ENCODE measurements around the gene PDE4A. TPM values are rescaled to one million over a fixed set of nuclear protein-coding genes. Genes with fewer than 3 reads are reported as not detected.

The PDE4A gene
- total RNA-seq, 2 experiments from 2014 or later: 15.7 to 17.5 TPM

DNA sequence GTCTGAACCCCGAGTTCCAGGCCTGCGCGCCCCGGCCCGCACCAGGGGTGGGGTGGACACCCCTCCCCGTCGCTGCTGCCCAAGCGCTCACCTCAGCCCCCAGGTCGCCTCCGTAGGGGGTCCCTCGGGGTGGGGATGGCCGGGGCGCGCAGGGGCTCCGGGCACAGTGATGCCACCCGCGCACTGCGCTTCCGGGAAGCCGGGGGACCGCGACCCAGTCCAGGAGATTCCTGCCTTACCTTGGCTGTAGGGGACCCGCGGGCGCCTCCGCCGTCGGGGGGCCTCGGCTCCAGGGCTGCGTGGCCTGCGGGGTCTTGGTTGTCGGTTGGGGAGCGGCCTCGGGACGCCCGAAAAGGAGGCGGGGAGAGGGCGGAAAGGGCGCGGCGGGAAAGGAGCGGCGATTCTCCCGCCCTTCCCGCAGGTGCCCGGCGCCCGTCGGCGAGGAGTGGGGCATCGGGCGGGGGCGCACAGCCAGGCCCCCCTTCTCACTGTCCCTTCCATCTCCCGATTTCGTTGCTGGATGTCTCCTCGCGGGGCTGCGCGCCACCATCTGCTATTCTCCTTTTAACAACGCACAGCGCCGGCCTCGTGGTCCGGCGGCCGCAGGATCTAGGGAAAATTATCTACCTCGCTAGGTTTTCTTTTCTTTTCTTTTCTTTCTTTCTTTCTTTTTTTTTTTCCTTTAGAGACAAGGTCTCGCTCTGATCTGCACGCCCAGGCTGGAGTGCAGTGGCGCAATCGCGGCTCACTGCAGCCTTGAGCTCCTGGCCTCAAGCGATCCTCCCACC, 82.9 kb downstream of the PDE4A start, which contains the start of gene KEAP1:
TSS of gene KEAP1 (minus strand) at position 355 of the 788 bp plus-strand sequence. CDS start 3,323 bp downstream, outside the sequence.
- Mint-ChIP-seq H3K27me3 (no peaks in the 10 kb centered on the region), H3K4me1 (ENCODE audit: low read depth) (peaks cover 35% of the 10 kb centered on the region), H3K36me3 (peaks cover 21% of the 10 kb centered on the region), H3K9me3 (no peaks in the 10 kb centered on the region), H3K4me3 (peak within 1 kb of the TSS; percentile 90), H3K27ac (peak within 1 kb of the TSS; percentile 91)
- CTCF ChIA-PET: interaction anchor here (1.1 to 1.2 kb wide), 3 partner anchors 38 to 196 kb away, joined by 3 to 5 read pairs (median 3); no protein-coding TSS in a partner anchor
- intact Hi-C loops (cut with micrococcal nuclease): loop anchor here (2.0 kb wide), 2 partner anchors 100 to 150 kb away; partner anchors contain the start of gene CDC37
- POLR2A ChIA-PET: interaction anchor here (0.9 to 1.0 kb wide), 3 partner anchors 51 to 99 kb away, joined by 3 read pairs; partner anchors contain the start of genes CDC37 and CDKN2D
- DNase-seq: peak; percentile 40

DNA sequence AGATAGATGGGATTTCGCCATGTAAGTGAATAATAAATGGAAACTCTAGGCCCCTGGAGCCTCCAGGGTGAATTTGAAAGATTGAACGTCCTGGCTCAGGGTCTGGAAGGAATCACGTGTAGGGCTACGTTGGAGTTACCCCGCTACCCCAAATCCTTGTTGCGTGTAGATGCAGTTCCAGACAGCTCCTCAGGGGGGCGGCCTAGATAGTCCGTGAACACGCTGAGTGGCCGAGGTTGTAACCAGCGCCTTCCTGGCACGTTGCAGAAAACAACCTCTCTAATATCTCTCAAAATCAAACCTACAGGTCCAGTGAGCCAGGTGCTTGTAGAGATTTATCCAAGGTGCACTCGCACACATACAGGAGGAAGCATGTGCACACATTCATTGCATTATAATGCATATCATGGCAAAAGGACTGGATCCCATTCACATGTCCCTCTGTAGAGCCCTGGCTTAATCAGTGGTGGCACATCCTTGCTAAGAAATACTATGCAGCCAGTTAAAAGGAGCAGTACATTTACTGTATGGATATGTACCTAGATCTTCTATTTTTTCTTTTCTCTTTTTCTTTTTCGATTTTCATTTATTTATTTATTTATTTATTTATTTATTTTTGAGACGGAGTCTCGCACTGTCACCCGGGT, 85.4 kb downstream of the PDE4A start:
- CTCF ChIA-PET: interaction anchor here (0.7 to 2.1 kb wide), 13 partner anchors 9 to 140 kb away, joined by 3 to 10 read pairs (median 6); partner anchors contain the start of genes CDC37 and S1PR5
- Mint-ChIP-seq H3K27me3 (no peaks in the 10 kb centered on the region), H3K36me3 (peaks cover 5% of the 10 kb centered on the region), H3K27ac (peak overlapping the region; percentile 7), H3K4me1 (ENCODE audit: low read depth) (peaks cover 24% of the 10 kb centered on the region), H3K9me3 (no peaks in the 10 kb centered on the region), H3K4me3 (no peak overlapping the region)
- POLR2A ChIA-PET: interaction anchor here (0.6 kb wide), 1 partner anchor 21 kb away, joined by 3 read pairs; no protein-coding TSS in a partner anchor
- DNase-seq: peak; percentile 90
- intact Hi-C loops (cut with micrococcal nuclease): loop anchor here (1.0 to 5.0 kb wide), 3 partner anchors 37 to 192 kb away; partner anchors contain the start of gene ATG4D

DNA sequence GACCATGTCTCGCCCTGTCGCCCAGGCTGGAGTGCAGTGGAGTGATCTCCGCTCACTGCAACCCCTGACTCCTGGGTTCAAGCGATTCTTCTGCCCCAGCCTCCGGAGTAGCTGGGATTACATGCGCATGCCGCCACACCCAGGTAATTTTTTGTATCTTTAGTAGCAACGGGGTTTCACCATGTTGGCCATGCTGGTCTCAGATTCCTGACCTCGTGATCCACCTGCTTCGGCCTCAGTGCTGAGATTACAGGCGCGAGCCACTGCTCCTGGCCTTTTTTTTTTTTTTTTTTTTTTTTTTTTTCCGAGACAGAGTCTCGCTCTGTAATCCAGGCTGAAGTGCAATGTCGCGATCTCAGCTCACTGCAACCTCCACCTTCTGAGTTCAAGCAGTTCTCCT, 87.7 kb downstream of the PDE4A start:
- peaks cover 4% of the 10 kb centered on the region for H3K27me3 Mint-ChIP-seq
- H3K36me3 Mint-ChIP-seq: peaks cover 1% of the 10 kb centered on the region
- intact Hi-C loops (cut with micrococcal nuclease): loop anchor here (5.0 kb wide), 2 partner anchors 34 to 189 kb away; partner anchors contain the start of gene ATG4D

DNA sequence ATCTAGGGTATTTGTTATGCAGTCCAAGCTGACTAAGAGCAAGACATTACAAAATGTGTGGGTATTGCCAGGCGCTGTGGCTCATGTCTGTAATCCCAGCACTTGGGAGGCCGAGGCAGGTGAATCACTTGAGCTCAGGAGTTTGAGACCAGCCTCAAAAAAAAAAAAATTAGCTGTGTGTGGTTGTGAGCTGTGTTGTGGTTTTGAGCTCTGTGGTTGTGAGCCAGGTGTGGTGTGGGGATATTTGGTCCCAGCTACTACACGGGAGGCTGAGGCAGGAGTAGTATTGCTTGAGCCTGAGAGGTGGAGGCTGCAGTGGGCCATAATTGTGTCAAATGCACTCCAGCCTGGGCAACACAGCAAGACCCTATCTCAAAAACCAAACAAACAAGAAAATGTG, 88.4 kb downstream of the PDE4A start:
- Mint-ChIP-seq H3K9me3 (no peaks in the 10 kb centered on the region), H3K27me3 (peaks cover 10% of the 10 kb centered on the region), H3K27ac (peak overlapping the region; percentile 14), H3K36me3 (no peaks in the 10 kb centered on the region), H3K4me1 (ENCODE audit: low read depth) (peaks cover 14% of the 10 kb centered on the region), H3K4me3 (peak overlapping the region; percentile 13)
- CTCF ChIA-PET: interaction anchor here (0.6 to 3.0 kb wide), 12 partner anchors 8 to 191 kb away, joined by 3 to 21 read pairs (median 4); partner anchors contain the start of gene S1PR5
- POLR2A ChIA-PET: interaction anchor here (1.5 to 1.9 kb wide), 2 partner anchors 35 to 83 kb away, joined by 3 to 4 read pairs; partner anchors contain the start of gene ATG4D
- intact Hi-C loops (cut with micrococcal nuclease): loop anchor here (5.0 kb wide), 2 partner anchors 34 to 189 kb away; partner anchors contain the start of gene ATG4D
- peak; percentile 73 for DNase-seq

More for the DNA sequence above, 87.7 kb downstream of the PDE4A start:
- Mint-ChIP-seq H3K9me3 (no peaks in the 10 kb centered on the region), H3K27ac (no peak overlapping the region), H3K4me1 (ENCODE audit: low read depth) (peaks cover 17% of the 10 kb centered on the region), H3K4me3 (no peak overlapping the region)
- POLR2A ChIA-PET: interaction anchor here (1.5 to 1.9 kb wide), 2 partner anchors 35 to 82 kb away, joined by 3 to 4 read pairs; partner anchors contain the start of gene ATG4D
- DNase-seq: no peak
- CTCF ChIA-PET: interaction anchor here (0.9 to 3.0 kb wide), 11 partner anchors 9 to 191 kb away, joined by 3 to 21 read pairs (median 4); partner anchors contain the start of gene S1PR5

DNA sequence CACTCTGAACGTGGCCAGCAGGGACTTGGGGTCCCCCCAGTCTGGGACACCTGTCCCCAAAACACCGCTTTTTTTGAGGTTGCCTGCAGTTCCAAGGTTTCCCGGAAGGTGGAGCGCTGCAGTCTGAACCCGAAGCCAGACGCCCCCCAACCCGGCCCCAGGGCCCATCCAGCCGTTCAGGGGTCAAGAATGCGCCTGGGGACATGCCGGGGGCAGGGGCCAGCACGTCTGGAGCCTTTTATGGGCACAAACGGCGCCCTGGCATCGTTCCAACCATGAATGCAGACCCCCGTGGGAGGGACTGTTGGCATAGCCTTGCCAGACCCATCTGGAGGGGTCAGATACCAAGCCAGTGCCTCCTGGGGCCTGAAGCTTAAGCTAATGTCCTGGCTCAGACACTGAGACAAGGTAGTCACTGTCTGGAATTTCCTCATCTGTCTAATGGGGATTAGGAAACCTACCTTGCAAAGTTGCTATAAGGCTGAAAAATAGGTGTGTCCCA, 90.0 kb downstream of the PDE4A start:
- Mint-ChIP-seq H3K36me3 (no peaks in the 10 kb centered on the region), H3K4me3 (no peak overlapping the region), H3K27me3 (peaks cover 23% of the 10 kb centered on the region), H3K9me3 (no peaks in the 10 kb centered on the region), H3K27ac (no peak overlapping the region), H3K4me1 (ENCODE audit: low read depth) (peaks cover 15% of the 10 kb centered on the region)
- intact Hi-C loops (cut with micrococcal nuclease): no loop called here
- CTCF ChIA-PET: interaction anchor here (1.0 to 3.4 kb wide), 7 partner anchors 11 to 230 kb away, joined by 3 to 21 read pairs (median 4); no protein-coding TSS in a partner anchor
- DNase-seq: peak; percentile 72
- POLR2A ChIA-PET: no interaction called here

DNA sequence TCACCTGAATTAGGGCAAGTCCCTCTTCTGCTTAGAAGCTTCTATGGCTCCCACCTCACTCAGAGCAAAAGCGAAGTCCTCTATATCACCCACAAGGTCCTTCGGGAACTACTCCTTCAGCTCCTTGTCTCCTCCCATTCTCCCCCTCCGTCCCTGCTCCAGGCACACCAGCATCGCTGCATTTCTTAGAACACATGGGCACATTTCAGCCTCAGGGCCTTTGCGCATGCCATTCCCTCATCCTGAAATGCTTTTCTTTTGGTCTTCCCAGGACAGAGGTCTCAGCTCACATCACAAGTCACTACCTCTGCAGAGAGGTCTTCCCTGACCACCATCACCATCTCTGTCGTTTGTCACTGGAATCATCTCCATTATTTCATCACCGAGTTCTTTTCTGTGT, 92.9 kb downstream of the PDE4A start:
- Mint-ChIP-seq H3K9me3 (no peaks in the 10 kb centered on the region), H3K27me3 (peaks cover 38% of the 10 kb centered on the region), H3K4me3 (no peak overlapping the region), H3K4me1 (ENCODE audit: low read depth) (peaks cover 19% of the 10 kb centered on the region), H3K27ac (no peak overlapping the region), H3K36me3 (no peaks in the 10 kb centered on the region)
- CTCF ChIA-PET: interaction anchor here (0.6 to 2.7 kb wide), 3 partner anchors 12 to 187 kb away, joined by 3 to 13 read pairs (median 3); no protein-coding TSS in a partner anchor
- intact Hi-C loops (cut with micrococcal nuclease): no loop called here
- no peak for DNase-seq
- POLR2A ChIA-PET: no interaction called here

DNA sequence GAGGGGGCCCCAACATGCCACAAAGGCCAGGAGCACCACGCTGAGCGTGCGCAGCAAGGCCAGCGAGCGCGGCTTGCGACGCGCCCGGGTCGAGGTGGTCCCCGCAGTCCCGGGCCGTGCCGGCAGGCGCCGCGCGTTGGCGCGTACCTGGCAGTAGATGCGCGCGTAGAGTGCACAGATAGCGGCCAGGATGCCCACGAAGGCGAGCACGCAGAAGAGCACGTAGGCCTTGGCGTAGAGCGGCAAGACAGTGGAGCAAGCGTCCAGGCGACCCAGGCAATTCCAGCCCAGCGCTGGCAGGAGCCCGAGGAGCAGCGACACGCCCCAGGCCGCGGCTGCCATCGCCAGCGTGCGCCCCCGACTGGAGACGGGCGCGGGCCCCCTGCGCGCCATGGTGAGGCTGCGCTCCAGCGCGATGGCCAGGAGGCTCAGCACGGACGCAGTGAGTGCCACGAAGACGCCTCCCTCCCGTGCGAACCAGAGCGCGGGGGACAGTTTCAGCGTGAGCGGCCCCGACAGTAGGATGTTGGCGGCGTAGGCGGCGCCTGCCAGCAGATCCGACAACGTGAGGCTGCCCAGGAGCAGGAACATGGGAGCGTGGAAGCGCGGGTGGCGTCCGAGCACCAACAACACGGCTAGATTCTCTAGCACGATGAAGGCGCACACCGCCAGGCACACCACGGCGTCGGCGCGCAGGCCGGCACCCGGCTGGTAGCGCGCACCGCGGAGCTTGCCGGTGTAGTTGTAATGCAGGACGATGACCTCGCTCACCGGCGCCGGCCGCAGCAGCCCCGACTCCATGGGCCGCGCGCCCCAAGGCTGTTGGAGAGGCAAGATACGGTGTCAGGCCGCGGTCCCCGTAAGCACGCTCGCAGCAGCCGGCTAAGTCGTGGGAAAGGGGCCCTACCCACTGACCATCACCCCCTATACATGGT, 94.1 kb downstream of the PDE4A start:
- no peaks in the 10 kb centered on the region for H3K36me3 Mint-ChIP-seq
- H3K27ac Mint-ChIP-seq: no peak overlapping the region
- peaks cover 25% of the 10 kb centered on the region for H3K4me1 Mint-ChIP-seq (ENCODE audit: low read depth)
- DNase-seq: peak; percentile 43
- ChIA-PET CTCF (interaction anchor here (2.7 kb wide), 1 partner anchor 185 kb away, joined by 13 read pairs; no protein-coding TSS in a partner anchor), POLR2A (no interaction called here)
- no peaks in the 10 kb centered on the region for H3K9me3 Mint-ChIP-seq
- no peak overlapping the region for H3K4me3 Mint-ChIP-seq
- intact Hi-C loops (cut with micrococcal nuclease): no loop called here
- peaks cover 51% of the 10 kb centered on the region for H3K27me3 Mint-ChIP-seq

DNA sequence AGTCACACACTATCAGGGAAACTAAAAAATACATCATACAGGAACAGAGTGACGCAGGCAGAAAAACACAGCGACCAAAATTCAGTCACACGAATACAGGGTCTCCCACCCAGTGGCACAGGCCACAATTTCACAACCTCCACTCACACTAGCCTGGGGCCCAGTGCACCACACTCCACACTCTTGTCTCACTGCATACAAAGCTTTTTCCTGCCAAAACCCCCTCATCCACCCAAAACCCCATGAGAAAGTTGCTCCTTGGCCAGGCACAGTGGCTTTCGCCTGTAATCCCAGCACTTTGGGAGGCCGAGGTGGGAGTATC, 95.7 kb downstream of the PDE4A start:
- DNase-seq: no peak
- H3K27me3 Mint-ChIP-seq: peaks cover 55% of the 10 kb centered on the region
- no peak overlapping the region for H3K27ac Mint-ChIP-seq
- ChIA-PET CTCF (interaction anchor here (0.7 to 2.6 kb wide), 4 partner anchors 8 to 100 kb away, joined by 3 to 8 read pairs (median 4); no protein-coding TSS in a partner anchor), POLR2A (interaction anchor here (0.7 kb wide), 1 partner anchor 218 kb away, joined by 3 read pairs; no protein-coding TSS in a partner anchor)
- H3K36me3 Mint-ChIP-seq: no peaks in the 10 kb centered on the region
- H3K4me3 Mint-ChIP-seq: no peak overlapping the region
- H3K4me1 Mint-ChIP-seq (ENCODE audit: low read depth): peaks cover 22% of the 10 kb centered on the region
- H3K9me3 Mint-ChIP-seq: no peaks in the 10 kb centered on the region
- intact Hi-C loops (cut with micrococcal nuclease): no loop called here

DNA sequence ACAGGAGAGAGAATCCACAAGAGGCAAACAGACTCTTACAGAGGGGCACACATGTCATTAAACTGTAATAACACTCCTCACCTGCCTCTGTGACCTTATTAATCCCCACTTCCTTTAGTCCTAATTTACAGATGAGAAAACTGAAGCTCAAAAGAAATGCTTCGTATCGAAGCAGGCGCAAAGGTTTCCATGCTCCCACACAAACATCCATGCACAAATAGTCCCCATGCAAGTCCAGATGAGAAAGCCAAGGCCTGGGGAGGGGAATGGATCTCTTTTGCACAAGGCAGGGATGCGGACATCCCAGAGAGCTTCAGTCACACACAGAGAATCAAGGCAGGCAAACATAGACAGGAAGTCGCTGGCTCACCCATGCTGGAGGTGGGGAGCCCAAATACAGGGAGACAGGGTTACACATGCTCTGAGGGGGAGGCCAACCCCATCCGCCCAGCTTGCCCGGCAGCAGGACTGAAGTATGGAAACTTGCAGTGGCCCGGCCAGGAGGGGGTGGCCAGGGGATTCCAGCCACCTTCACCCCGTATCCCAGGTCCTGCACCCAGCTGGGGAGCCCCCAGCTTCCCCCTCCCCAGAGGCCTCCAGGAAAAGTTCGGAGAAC, 96.4 kb downstream of the PDE4A start:
- peak overlapping the region; percentile 0 for H3K4me3 Mint-ChIP-seq
- peak overlapping the region; percentile 6 for H3K27ac Mint-ChIP-seq
- POLR2A ChIA-PET: no interaction called here
- peaks cover 22% of the 10 kb centered on the region for H3K4me1 Mint-ChIP-seq (ENCODE audit: low read depth)
- H3K36me3 Mint-ChIP-seq: no peaks in the 10 kb centered on the region
- CTCF ChIA-PET: interaction anchor here (0.7 to 2.6 kb wide), 6 partner anchors 9 to 183 kb away, joined by 3 to 8 read pairs (median 5); no protein-coding TSS in a partner anchor
- no peaks in the 10 kb centered on the region for H3K9me3 Mint-ChIP-seq
- no peak for DNase-seq
- intact Hi-C loops (cut with micrococcal nuclease): no loop called here
- H3K27me3 Mint-ChIP-seq: peaks cover 53% of the 10 kb centered on the region

DNA sequence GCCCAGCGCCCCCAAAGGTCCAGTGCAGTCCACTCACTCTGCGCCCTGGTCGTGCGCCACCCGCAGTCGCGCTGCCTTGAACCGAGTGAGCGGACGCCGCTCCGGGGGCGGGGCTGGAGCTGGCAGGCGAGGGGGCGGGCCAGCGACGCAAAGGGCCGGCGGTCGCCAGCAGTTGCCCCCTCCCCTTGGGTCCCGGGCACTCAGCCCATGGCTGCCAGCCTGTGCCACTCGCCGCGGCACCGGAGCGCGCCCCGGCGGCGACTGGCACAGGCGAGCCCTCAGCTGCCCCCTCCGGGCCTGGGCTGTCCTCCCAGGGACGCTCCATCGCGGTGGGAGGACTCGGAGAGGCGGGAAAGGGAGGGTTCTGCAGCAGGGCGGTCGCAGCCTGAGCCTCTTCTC, 97.0 kb downstream of the PDE4A start, which contains the start of gene S1PR5:
TSS of gene S1PR5 (minus strand) at position 87 of the 399 bp plus-strand sequence. CDS start 2,436 bp downstream, outside the sequence.
- POLR2A ChIA-PET: no interaction called here
- intact Hi-C loops (cut with micrococcal nuclease): no loop called here
- CTCF ChIA-PET: interaction anchor here (1.3 to 2.6 kb wide), 4 partner anchors 9 to 200 kb away, joined by 3 to 8 read pairs (median 5); partner anchors contain the start of gene DNM2
- Mint-ChIP-seq H3K4me3 (peak within 1 kb of the TSS; percentile 27), H3K9me3 (no peaks in the 10 kb centered on the region), H3K27me3 (peaks cover 53% of the 10 kb centered on the region), H3K36me3 (no peaks in the 10 kb centered on the region), H3K27ac (peak within 1 kb of the TSS; percentile 6), H3K4me1 (ENCODE audit: low read depth) (peaks cover 22% of the 10 kb centered on the region)
- no peak for DNase-seq
